T1000 (cell line): ENCODE data around the gene DOP1B.
"Not testable (repeated sequence)": the region's sequence is repeated elsewhere in the genome, so short reads cannot be mapped to it uniquely, and the experiment has no call there.

Experiments used
- DNase-seq: peaks from one replicate; lab custom pipeline; 2025; ENCODE audit warnings: mixed read lengths; lab: John Stamatoyannopoulos, UW

DOP1B gene

GRCh38 chr21:36134803-36135390, 21.7 kb upstream of the DOP1B start, which contains the start of gene CBR3:
TSS of gene CBR3 (plus strand) at chr21:36135079. CDS start at chr21:36135193, 114 bp downstream.
- peak; percentile 49 for DNase-seq

- peak; percentile 79 for DNase-seq
Measured at GRCh38 chr21:36135391-36136102, 21.1 kb upstream of the DOP1B start.

- DNase-seq, result not testable (repeated sequence)
Measured at GRCh38 chr21:36139791-36140190, 16.8 kb upstream of the DOP1B start.

GRCh38 chr21:36141513-36141925, 15.1 kb upstream of the DOP1B start:
- peak; percentile 59 for DNase-seq

GRCh38 chr21:36144233-36144632, 12.4 kb upstream of the DOP1B start:
- DNase-seq, result not testable (repeated sequence)

GRCh38 chr21:36145259-36145658, 11.4 kb upstream of the DOP1B start:
- DNase-seq, result no peak

GRCh38 chr21:36147911-36148310, 8.7 kb upstream of the DOP1B start:
- DNase-seq, result no peak

GRCh38 chr21:36148886-36149285, 7.7 kb upstream of the DOP1B start:
- no peak for DNase-seq

GRCh38 chr21:36149788-36150711, 6.6 kb upstream of the DOP1B start:
- DNase-seq, result no peak

- DNase-seq, result no peak
Measured at GRCh38 chr21:36155603-36156338, 853 bp upstream of the DOP1B start.

- DNase-seq, result peak; percentile 99
Measured at GRCh38 chr21:36156339-36156814, 247 bp upstream of the DOP1B start.

- DNase-seq, result no peak
Measured at GRCh38 chr21:36159356-36159921, 2.8 kb downstream of the DOP1B start.

GRCh38 chr21:36160850-36161178, 4.2 kb downstream of the DOP1B start:
- no peak for DNase-seq

GRCh38 chr21:36162631-36163030, 6.0 kb downstream of the DOP1B start:
- no peak for DNase-seq

GRCh38 chr21:36163750-36164741, 7.4 kb downstream of the DOP1B start:
- no peak for DNase-seq

- DNase-seq, result no peak
Measured at GRCh38 chr21:36165356-36165755, 8.7 kb downstream of the DOP1B start.

GRCh38 chr21:36166705-36167104, 10.1 kb downstream of the DOP1B start:
- DNase-seq, result no peak

- no peak for DNase-seq
Measured at GRCh38 chr21:36167541-36167940, 10.9 kb downstream of the DOP1B start.

- DNase-seq, result no peak
Measured at GRCh38 chr21:36169470-36170128, 13.0 kb downstream of the DOP1B start.

- DNase-seq, result no peak
Measured at GRCh38 chr21:36170823-36171222, 14.2 kb downstream of the DOP1B start.
